ENCODE measurements around the gene PERCC1. TPM values are rescaled to one million over a fixed set of nuclear protein-coding genes. Genes with fewer than 3 reads are reported as not detected.

PERCC1 gene
- total RNA-seq, 4 donors from 2014 or later, result not detected

GRCh38 chr16:1427473-1428461, 3.1 kb upstream of the PERCC1 start:
- no peak for TF ChIP-seq POLR2A (IDR thresholded peaks at IDR 0.05)
- no peaks in the 10 kb centered on the region for H3K36me3 ChIP-seq
- H3K9me3 ChIP-seq, result no peaks in the 10 kb centered on the region
- no peak overlapping the region for H3K4me3 ChIP-seq
- no peak for DNase-seq
- intact Hi-C loops (cut with DNase I), result no loop called here
- peaks cover 0 to 45% (median 0%) of the 10 kb centered on the region in 4 donors for H3K27me3 ChIP-seq
- 81 to 88% methylated on average over 19 to 22 of the region's 53 CpGs for WGBS, 2 donors
- no peak overlapping the region for H3K27ac ChIP-seq
- H3K4me1 ChIP-seq, result peaks cover 0 to 8% (median 0%) of the 10 kb centered on the region in 3 donors

- no peak for TF ChIP-seq POLR2A (IDR thresholded peaks at IDR 0.05)
- peak in 3 of 6 experiments; percentile 7 to 43 (median 14) for TF ChIP-seq CTCF (IDR thresholded peaks at IDR 0.05)
- intact Hi-C loops (cut with DNase I), result no loop called here
- 40% methylated on average over 2 of the region's 21 CpGs; no CpG with 5 or more reads in 1 of the 2 donors for WGBS, 2 donors
- Histone ChIP-seq H3K9me3 (no peaks in the 10 kb centered on the region), H3K36me3 (no peaks in the 10 kb centered on the region), H3K4me1 (peaks cover 0 to 8% (median 0%) of the 10 kb centered on the region in 3 donors), H3K4me3 (no peak overlapping the region), H3K27ac (no peak overlapping the region), H3K27me3 (peaks cover 0 to 52% (median 0%) of the 10 kb centered on the region in 4 donors)
- no peak for DNase-seq
Observed at GRCh38 chr16:1428511-1428910, 2.4 kb upstream of the PERCC1 start.

- WGBS, 2 donors, result 73 to 80% methylated on average over 1 to 7 of the region's 11 CpGs
- no peak for DNase-seq
- Histone ChIP-seq H3K27ac (no peak overlapping the region), H3K4me3 (no peak overlapping the region), H3K4me1 (peaks cover 0 to 8% (median 0%) of the 10 kb centered on the region in 3 donors), H3K27me3 (peaks cover 0 to 56% (median 0%) of the 10 kb centered on the region in 4 donors), H3K9me3 (no peaks in the 10 kb centered on the region), H3K36me3 (no peaks in the 10 kb centered on the region)
- intact Hi-C loops (cut with DNase I), result no loop called here
- no peak for TF ChIP-seq CTCF (IDR thresholded peaks at IDR 0.05)
- no peak for TF ChIP-seq POLR2A (IDR thresholded peaks at IDR 0.05)
Observed at GRCh38 chr16:1429012-1429411, 1.9 kb upstream of the PERCC1 start.

GRCh38 chr16:1429631-1430030, 1.2 kb upstream of the PERCC1 start:
- peaks cover 0 to 56% (median 0%) of the 10 kb centered on the region in 4 donors for H3K27me3 ChIP-seq
- TF ChIP-seq CTCF (IDR thresholded peaks at IDR 0.05) (no peak), POLR2A (IDR thresholded peaks at IDR 0.05) (no peak)
- H3K4me3 ChIP-seq, result no peak overlapping the region
- H3K9me3 ChIP-seq, result no peaks in the 10 kb centered on the region
- H3K36me3 ChIP-seq, result no peaks in the 10 kb centered on the region
- 86 to 92% methylated on average over 5 to 9 of the region's 13 CpGs for WGBS, 2 donors
- H3K4me1 ChIP-seq, result peaks cover 0 to 8% (median 0%) of the 10 kb centered on the region in 3 donors
- intact Hi-C loops (cut with DNase I), result no loop called here
- DNase-seq, result no peak
- H3K27ac ChIP-seq, result no peak overlapping the region

GRCh38 chr16:1430214-1430758, 592 bp upstream of the PERCC1 start:
- Histone ChIP-seq H3K36me3 (no peaks in the 10 kb centered on the region), H3K27ac (no peak overlapping the region), H3K4me1 (peaks cover 0 to 8% (median 0%) of the 10 kb centered on the region in 3 donors), H3K4me3 (no peak overlapping the region), H3K9me3 (no peaks in the 10 kb centered on the region), H3K27me3 (peaks cover 0 to 56% (median 0%) of the 10 kb centered on the region in 4 donors)
- DNase-seq, result no peak
- intact Hi-C loops (cut with DNase I), result no loop called here
- WGBS, 2 donors, result no CpG with 5 or more reads among the region's 14 CpGs
- TF ChIP-seq POLR2A (IDR thresholded peaks at IDR 0.05) (no peak), CTCF (IDR thresholded peaks at IDR 0.05) (no peak)
